Endothelial cell of umbilical vein (primary cell): ENCODE results near the gene RASSF5. TPM values are rescaled to one million over a fixed set of nuclear protein-coding genes. Genes with fewer than 3 reads are reported as not detected.

Source experiments
- BruUV-seq: library from RNA; stranded (reverse); fragments of 400-500 nt; replicated peaks from 2 replicates; lab custom pipeline; 2021; lab: Mats Ljungman, UMichigan
- CTCF ChIA-PET: fragments of 300-600, 350-600 bp; sonication (Branson Sonifier 250); formaldehyde crosslinking; loops from one replicate; lab custom pipeline; 2021; ENCODE audit warnings: antibody characterized with exemption, inconsistent platforms; lab: Charles Lee
- POLR2A ChIA-PET: fragments of 300-600, 350-600 bp; sonication (Branson Sonifier 250); formaldehyde crosslinking; loops from one replicate; lab custom pipeline; 2021; ENCODE audit warnings: antibody characterized with exemption, inconsistent platforms; lab: Charles Lee
- DNase-seq: peaks from one replicate; pipeline ENCODE4 v3.0.0-alpha.2; 2011; ENCODE audit warnings: low read depth, low spot score
- FAIRE-seq: peaks from 2 replicates; lab custom pipeline; 2011; peaks lifted over from hg19 to GRCh38; lab: Jason Lieb, UNC
- H2AFZ ChIP-seq: 2 replicates; pipeline ENCODE4 v1.6.0; 2012; ENCODE audit warnings: low read depth, low read length, control low read depth, inconsistent platforms
- H3K27ac ChIP-seq: 2 replicates; pipeline ENCODE4 v1.5.1; 2011; ENCODE audit warnings: low read depth, mild to moderate bottlenecking, control low read depth, low read length, moderate library complexity; ENCODE audit not compliant: insufficient read depth
- H3K27me3 ChIP-seq, 2 experiments: 2 replicates each; pipeline versions ENCODE4 v1.6.0 to v1.6.1; 2011; ENCODE audit warnings: low read length in 2 of 2, mixed read lengths in 1 of 2; ENCODE audit not compliant: control insufficient read depth in 2 of 2, insufficient read depth in 2 of 2
- H3K36me3 ChIP-seq, 2 experiments: 2 replicates in 1 of 2; 3 replicates in 1 of 2; pipeline ENCODE4 v1.5.1; 2011; ENCODE audit warnings: low read length in 2 of 2, mild to moderate bottlenecking in 1 of 2, moderate library complexity in 1 of 2; ENCODE audit not compliant: control insufficient read depth in 2 of 2, insufficient read depth in 2 of 2; ENCODE audit errors: extremely low read depth in 1 of 2
- H3K4me1 ChIP-seq: 3 replicates; pipeline ENCODE4 v1.5.1; 2011; ENCODE audit warnings: mild to moderate bottlenecking, low read length; ENCODE audit not compliant: control insufficient read depth, insufficient read depth; ENCODE audit errors: extremely low read depth
- H3K4me2 ChIP-seq: 2 replicates; pipeline ENCODE4 v1.6.1; 2011; ENCODE audit warnings: low read length, control low read depth, mixed read lengths; ENCODE audit not compliant: insufficient read depth
- H3K4me3 ChIP-seq, 3 experiments: fragments of 200-600 bp in 1 of 3; sonication (generic), shearing (Covaris generic) in 1 of 3; replicated peaks in 1 of 3; 2 replicates each; pipeline ENCODE4 v1.5.1; 2011 to 2016; ENCODE audit warnings: control low read depth in 3 of 3, low read length in 3 of 3, mild to moderate bottlenecking in 2 of 3, inconsistent platforms in 1 of 3, low read depth in 1 of 3, moderate library complexity in 1 of 3; ENCODE audit not compliant: insufficient read depth in 1 of 3
- H3K79me2 ChIP-seq: 2 replicates; pipeline ENCODE4 v1.6.0; 2012; ENCODE audit warnings: low read length, inconsistent platforms; ENCODE audit not compliant: control insufficient read depth, insufficient read depth
- H3K9ac ChIP-seq: replicated peaks from 2 replicates; pipeline ENCODE3; 2011; ENCODE audit warnings: low read length, control low read depth; ENCODE audit not compliant: insufficient read depth; ENCODE audit errors: extremely low read depth
- H3K9me1 ChIP-seq: replicated peaks from 3 replicates; pipeline ENCODE4 v1.6.0; 2011; ENCODE audit warnings: mild to moderate bottlenecking, low read length; ENCODE audit not compliant: control insufficient read depth, insufficient read depth; ENCODE audit errors: extremely low read depth
- H3K9me3 ChIP-seq: replicated peaks from 2 replicates; pipeline ENCODE4 v1.5.1; 2012; ENCODE audit warnings: low read length, inconsistent platforms; ENCODE audit not compliant: control insufficient read depth, insufficient read depth
- H4K20me1 ChIP-seq: replicated peaks from 2 replicates; pipeline ENCODE3; 2011; ENCODE audit warnings: mild to moderate bottlenecking, low read length; ENCODE audit not compliant: control insufficient read depth, insufficient read depth; ENCODE audit errors: extremely low read depth
- EZH2 ChIP-seq: IDR thresholded peaks from 2 replicates; pipeline ENCODE4 v1.6.1; 2012; ENCODE audit warnings: borderline replicate concordance, low read depth, mild to moderate bottlenecking, moderate library complexity, low read length, inconsistent platforms; ENCODE audit not compliant: severe bottlenecking
- FOS ChIP-seq: IDR thresholded peaks from 2 replicates; pipeline ENCODE4 v1.6.1; 2011; ENCODE audit warnings: mild to moderate bottlenecking, low read length, moderate library complexity, borderline replicate concordance; ENCODE audit not compliant: insufficient read depth
- GATA2 ChIP-seq: IDR thresholded peaks from 2 replicates; pipeline ENCODE4 v1.7.0; 2011; ENCODE audit warnings: low read depth, mild to moderate bottlenecking, moderate library complexity, mixed read lengths, low read length; ENCODE audit not compliant: insufficient read length, insufficient read depth
- POLR2A ChIP-seq: IDR thresholded peaks from 2 replicates; pipeline ENCODE4 v1.6.1; 2012; ENCODE audit warnings: low read depth, mild to moderate bottlenecking, control low read depth, low read length
- dilution Hi-C: fragments of 300-500 bp; cut with MboI; formaldehyde crosslinking; loops from one replicate; pipeline ENCODE4 v1.15.0; 2019; ENCODE audit warnings: low sequenced_read_pairs; ENCODE audit not compliant: extremely low pct_ligation_motif_present
- intact Hi-C: fragments of 100-400 bp; cut with micrococcal nuclease; formaldehyde crosslinking; loops from one replicate; pipeline ENCODE4 v1.10.0; 2022
- polyA plus RNA-seq, 4 experiments: library from polyadenylated mRNA; depleted of rRNA in 3 of 4; stranded (reverse) in 3 of 4; unstranded in 1 of 4; fragments of >200 nt; gene quantifications; 2 replicates each; pipeline versions ENCODE4 v1.2.1 to v1.2.3, GENCODE V29; 2011 to 2012; ENCODE audit warnings: missing spikeins in 1 of 4
- total RNA-seq: library from RNA; stranded (reverse); gene quantifications from 2 replicates; pipeline ENCODE4 v1.2.3, GENCODE V29; 2021
- TF ChIP-seq, protein P1 (sequence below), 2 donors: IDR thresholded peaks; 1 replicate in 1 of 2; 2 replicates in 1 of 2; pipeline ENCODE4 v1.5.1; 2011; ENCODE audit warnings: low read length in 2 of 2, mild to moderate bottlenecking in 2 of 2, moderate library complexity in 2 of 2, control low read depth in 1 of 2, inconsistent platforms in 1 of 2, low read depth in 1 of 2; ENCODE audit not compliant: insufficient read depth in 1 of 2; ENCODE audit errors: extremely low read depth in 1 of 2

The RASSF5 gene
- total and polyA plus RNA-seq, 2 donors (not counting 3 experiments of a cell fraction or from before 2014, with no cell fraction given): 0.23 to 0.60 TPM

DNA sequence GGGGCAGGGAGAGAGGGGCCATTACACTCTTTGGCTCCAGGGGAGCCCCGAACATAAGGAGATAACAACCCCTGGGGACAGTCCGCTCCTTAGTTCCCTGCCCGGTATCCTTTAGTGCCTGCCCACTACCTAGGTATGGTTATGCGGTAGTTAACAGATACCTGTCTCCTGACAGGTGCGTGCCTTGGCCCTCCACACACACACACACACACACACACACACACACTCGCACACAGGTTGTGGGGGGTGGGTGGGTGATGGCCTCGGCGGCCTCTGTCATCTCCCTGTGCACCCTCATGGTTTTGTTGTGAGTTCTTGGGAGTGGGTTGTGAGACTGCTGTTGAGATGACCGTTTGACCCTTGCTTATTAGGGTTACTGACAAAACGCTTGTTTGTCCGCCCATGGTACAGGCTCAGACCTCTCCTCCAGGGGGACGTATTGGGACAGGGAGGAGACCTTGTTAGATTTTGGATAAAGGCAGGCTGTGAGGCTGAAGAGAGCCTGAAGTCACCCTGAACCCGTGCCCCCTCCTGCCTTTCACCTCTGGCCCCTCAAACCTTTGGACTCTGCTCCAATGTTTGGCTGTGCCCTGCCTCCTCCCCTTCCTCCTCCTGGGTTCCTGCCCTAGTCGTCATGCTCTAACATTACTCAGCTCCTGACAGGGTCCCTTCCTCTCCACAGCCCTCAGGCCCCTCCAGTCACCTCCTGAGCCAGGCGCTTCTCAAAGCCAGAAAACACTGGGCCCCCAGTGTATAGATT lies 979 bp downstream of the RASSF5 start:
- FAIRE-seq (no peak), DNase-seq (no peak)
- no peak overlapping the region for H2AFZ ChIP-seq
- TF ChIP-seq EZH2: peak; percentile 40
- TF ChIP-seq GATA2: no peak
- no peak for TF ChIP-seq FOS
- no peak for TF ChIP-seq POLR2A
- TF ChIP-seq, protein P1, sequence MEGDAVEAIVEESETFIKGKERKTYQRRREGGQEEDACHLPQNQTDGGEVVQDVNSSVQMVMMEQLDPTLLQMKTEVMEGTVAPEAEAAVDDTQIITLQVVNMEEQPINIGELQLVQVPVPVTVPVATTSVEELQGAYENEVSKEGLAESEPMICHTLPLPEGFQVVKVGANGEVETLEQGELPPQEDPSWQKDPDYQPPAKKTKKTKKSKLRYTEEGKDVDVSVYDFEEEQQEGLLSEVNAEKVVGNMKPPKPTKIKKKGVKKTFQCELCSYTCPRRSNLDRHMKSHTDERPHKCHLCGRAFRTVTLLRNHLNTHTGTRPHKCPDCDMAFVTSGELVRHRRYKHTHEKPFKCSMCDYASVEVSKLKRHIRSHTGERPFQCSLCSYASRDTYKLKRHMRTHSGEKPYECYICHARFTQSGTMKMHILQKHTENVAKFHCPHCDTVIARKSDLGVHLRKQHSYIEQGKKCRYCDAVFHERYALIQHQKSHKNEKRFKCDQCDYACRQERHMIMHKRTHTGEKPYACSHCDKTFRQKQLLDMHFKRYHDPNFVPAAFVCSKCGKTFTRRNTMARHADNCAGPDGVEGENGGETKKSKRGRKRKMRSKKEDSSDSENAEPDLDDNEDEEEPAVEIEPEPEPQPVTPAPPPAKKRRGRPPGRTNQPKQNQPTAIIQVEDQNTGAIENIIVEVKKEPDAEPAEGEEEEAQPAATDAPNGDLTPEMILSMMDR (IDR thresholded peaks at IDR 0.05; ENCODE audit: extremely low read depth in 1 of 2, insufficient read depth in 1 of 2, low read depth in 1 of 2, low read length in 2 of 2): no peak
- no peak overlapping the region for H3K4me2 ChIP-seq
- no peaks in the 10 kb centered on the region for H3K4me1 ChIP-seq
- intact Hi-C loops: no loop called here
- no TSS peak for BruUV-seq
- dilution Hi-C loops: no loop called here
- no peaks in the 10 kb centered on the region for H4K20me1 ChIP-seq
- H3K9me1 ChIP-seq: no peaks in the 10 kb centered on the region
- no peaks in the 10 kb centered on the region for H3K36me3 ChIP-seq
- H3K79me2 ChIP-seq: no peaks in the 10 kb centered on the region
- no peak overlapping the region for H3K4me3 ChIP-seq
- H3K9ac ChIP-seq: no peak overlapping the region
- ChIA-PET CTCF (interaction anchor here (1.7 kb wide), 1 partner anchor 10 kb away, joined by 5 read pairs; no protein-coding TSS in a partner anchor), POLR2A (no interaction called here)
- H3K9me3 ChIP-seq: no peaks in the 10 kb centered on the region
- H3K27me3 ChIP-seq: peaks cover 59 to 68% of the 10 kb centered on the region in 2 experiments
- no peak overlapping the region for H3K27ac ChIP-seq
